Measurements from ENCODE around the gene CDH12. TPM values are rescaled to one million over a fixed set of nuclear protein-coding genes. Genes with fewer than 3 reads are reported as not detected.
"Not testable (repeated sequence)": the region's sequence is repeated elsewhere in the genome, so short reads cannot be mapped to it uniquely, and the experiment has no call there.

CDH12 gene
- total RNA-seq, 1 donor from 2014 or later, result not detected

DNA sequence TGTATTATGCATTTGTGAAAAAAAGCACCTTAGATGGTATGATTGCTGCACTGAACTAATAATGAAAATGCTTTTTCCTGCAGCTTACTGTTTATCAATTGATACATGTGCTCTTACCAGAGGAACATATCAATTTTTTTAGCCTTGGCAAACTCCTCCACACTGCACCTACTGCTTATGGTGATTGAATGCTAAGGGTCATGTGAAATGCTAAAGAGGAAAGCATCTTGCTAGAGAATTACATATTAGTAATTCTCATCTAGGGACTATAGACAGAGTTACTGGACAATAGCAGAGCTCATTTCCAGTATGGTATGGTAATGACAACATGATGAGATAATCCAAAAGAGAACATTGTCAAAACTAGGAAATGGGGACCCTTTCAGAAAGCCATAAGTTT lies 817.1 kb downstream of the CDH12 start:
- Histone ChIP-seq H3K36me3 (no peaks in the 10 kb centered on the region), H3K4me1 (no peaks in the 10 kb centered on the region), H3K4me3 (no peak overlapping the region), H3K9me3 (no peaks in the 10 kb centered on the region), H3K27ac (no peak overlapping the region), H3K27me3 (no peaks in the 10 kb centered on the region)
- intact Hi-C loops (cut with DNase I), result no loop called here
- TF ChIP-seq, protein P1, sequence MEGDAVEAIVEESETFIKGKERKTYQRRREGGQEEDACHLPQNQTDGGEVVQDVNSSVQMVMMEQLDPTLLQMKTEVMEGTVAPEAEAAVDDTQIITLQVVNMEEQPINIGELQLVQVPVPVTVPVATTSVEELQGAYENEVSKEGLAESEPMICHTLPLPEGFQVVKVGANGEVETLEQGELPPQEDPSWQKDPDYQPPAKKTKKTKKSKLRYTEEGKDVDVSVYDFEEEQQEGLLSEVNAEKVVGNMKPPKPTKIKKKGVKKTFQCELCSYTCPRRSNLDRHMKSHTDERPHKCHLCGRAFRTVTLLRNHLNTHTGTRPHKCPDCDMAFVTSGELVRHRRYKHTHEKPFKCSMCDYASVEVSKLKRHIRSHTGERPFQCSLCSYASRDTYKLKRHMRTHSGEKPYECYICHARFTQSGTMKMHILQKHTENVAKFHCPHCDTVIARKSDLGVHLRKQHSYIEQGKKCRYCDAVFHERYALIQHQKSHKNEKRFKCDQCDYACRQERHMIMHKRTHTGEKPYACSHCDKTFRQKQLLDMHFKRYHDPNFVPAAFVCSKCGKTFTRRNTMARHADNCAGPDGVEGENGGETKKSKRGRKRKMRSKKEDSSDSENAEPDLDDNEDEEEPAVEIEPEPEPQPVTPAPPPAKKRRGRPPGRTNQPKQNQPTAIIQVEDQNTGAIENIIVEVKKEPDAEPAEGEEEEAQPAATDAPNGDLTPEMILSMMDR (IDR thresholded peaks at IDR 0.05), result no peak
- TF ChIP-seq POLR2AphosphoS5 (IDR thresholded peaks at IDR 0.05; ENCODE audit: insufficient read depth in 1 of 2, low read depth in 1 of 2), result no peak
- TF ChIP-seq POLR2A (IDR thresholded peaks at IDR 0.05), result no peak
- no peak for DNase-seq (ENCODE audit: extremely low spot score in 2 of 2)

- H3K4me3 ChIP-seq, result no peak overlapping the region
- no peak overlapping the region for H3K27ac ChIP-seq
- TF ChIP-seq, protein P1 (IDR thresholded peaks at IDR 0.05), result no peak
- TF ChIP-seq POLR2AphosphoS5 (IDR thresholded peaks at IDR 0.05; ENCODE audit: insufficient read depth in 1 of 2, low read depth in 1 of 2) (no peak), POLR2A (IDR thresholded peaks at IDR 0.05) (no peak)
- no peaks in the 10 kb centered on the region for H3K4me1 ChIP-seq
- intact Hi-C loops (cut with DNase I), result no loop called here
- H3K36me3 ChIP-seq, result no peaks in the 10 kb centered on the region
- no peaks in the 10 kb centered on the region for H3K27me3 ChIP-seq
- no peak for DNase-seq (ENCODE audit: extremely low spot score in 2 of 2)
- no peaks in the 10 kb centered on the region for H3K9me3 ChIP-seq
These were observed 820.1 kb downstream of the CDH12 start for GRCh38 chr5:22033066-22033465.

GRCh38 chr5:22023784-22024183 lies 829.4 kb downstream of the CDH12 start:
- no peak overlapping the region for H3K4me3 ChIP-seq
- no peaks in the 10 kb centered on the region for H3K4me1 ChIP-seq
- no peaks in the 10 kb centered on the region for H3K36me3 ChIP-seq
- H3K27ac ChIP-seq, result no peak overlapping the region
- TF ChIP-seq, protein P1 (IDR thresholded peaks at IDR 0.05), result no peak
- TF ChIP-seq POLR2A (IDR thresholded peaks at IDR 0.05) (no peak), POLR2AphosphoS5 (IDR thresholded peaks at IDR 0.05; ENCODE audit: insufficient read depth in 1 of 2, low read depth in 1 of 2) (no peak)
- no peaks in the 10 kb centered on the region for H3K27me3 ChIP-seq
- DNase-seq (ENCODE audit: extremely low spot score in 2 of 2), result no peak
- intact Hi-C loops (cut with DNase I), result no loop called here
- no peaks in the 10 kb centered on the region for H3K9me3 ChIP-seq

DNA sequence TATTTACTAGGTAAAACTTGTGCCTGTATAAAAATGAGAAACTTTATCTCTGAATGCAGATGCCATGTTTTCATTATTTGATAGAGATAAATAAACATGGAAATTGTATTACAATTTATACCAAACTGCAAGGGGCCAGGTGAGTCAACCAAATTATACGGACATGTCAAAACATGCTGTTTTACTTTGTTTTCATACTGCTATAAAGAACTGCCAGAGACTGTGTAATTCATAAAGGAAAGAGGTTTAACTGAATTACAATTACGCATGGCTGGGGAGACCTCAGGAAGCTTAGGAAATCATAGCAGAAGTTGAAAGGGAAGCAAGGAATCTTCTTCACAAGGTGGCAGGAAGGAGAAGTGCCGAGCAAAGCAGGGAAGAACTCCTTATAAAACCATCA lies 840.3 kb downstream of the CDH12 start:
- H3K36me3 ChIP-seq; H3K4me1 ChIP-seq; DNase-seq (ENCODE audit: extremely low spot score in 2 of 2); H3K27ac ChIP-seq; H3K27me3 ChIP-seq; H3K9me3 ChIP-seq; H3K4me3 ChIP-seq; intact Hi-C loops (cut with DNase I): not testable (repeated sequence)

DNA sequence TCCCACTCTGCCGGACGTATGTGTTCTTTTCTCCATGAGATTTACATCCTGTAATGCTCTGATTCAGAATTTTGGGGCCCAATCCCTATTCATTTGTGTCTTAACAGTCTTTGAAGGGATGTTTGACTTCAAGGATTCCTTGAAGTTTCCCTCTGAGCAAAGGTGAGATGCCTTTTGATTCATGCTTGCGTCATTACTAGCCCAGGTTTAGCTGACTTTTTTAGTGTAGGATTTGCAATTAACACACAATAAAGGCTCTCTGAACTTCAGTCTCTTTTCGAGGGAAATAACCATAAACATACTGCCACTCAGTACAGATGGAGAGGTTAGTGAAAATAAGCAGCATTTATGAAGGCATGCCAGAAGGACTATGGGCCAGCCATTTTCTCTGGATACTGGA lies 842.3 kb downstream of the CDH12 start:
- H3K4me1 ChIP-seq; H3K4me3 ChIP-seq; H3K27ac ChIP-seq; intact Hi-C loops (cut with DNase I); H3K27me3 ChIP-seq; DNase-seq (ENCODE audit: extremely low spot score in 2 of 2); H3K9me3 ChIP-seq; H3K36me3 ChIP-seq: not testable (repeated sequence)

DNA sequence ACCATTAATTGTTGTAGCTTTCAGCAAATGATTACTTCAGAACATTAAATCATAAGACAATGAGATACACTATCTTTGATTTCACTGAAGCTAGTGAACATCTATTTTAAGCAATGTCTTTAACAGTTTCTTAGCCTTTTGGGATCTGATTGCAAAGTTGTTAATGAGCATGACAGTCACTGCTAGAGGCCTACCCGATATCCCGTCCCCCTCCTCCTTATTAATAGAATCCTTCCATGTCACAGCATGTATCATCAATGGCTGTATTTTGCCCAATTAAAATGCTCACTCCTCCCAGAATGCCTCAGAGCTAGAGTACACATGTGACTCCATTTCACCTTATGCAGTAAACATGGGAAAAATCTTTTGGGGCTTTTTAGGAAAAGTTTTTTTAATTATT lies 852.0 kb downstream of the CDH12 start:
- intact Hi-C loops (cut with DNase I); H3K4me1 ChIP-seq; H3K9me3 ChIP-seq; H3K36me3 ChIP-seq; H3K4me3 ChIP-seq; H3K27me3 ChIP-seq; H3K27ac ChIP-seq; DNase-seq (ENCODE audit: extremely low spot score in 2 of 2): not testable (repeated sequence)

- intact Hi-C loops (cut with DNase I); H3K27ac ChIP-seq; DNase-seq (ENCODE audit: extremely low spot score in 2 of 2); H3K4me3 ChIP-seq; H3K4me1 ChIP-seq; H3K27me3 ChIP-seq; H3K36me3 ChIP-seq; H3K9me3 ChIP-seq: not testable (repeated sequence)
These were observed 867.3 kb downstream of the CDH12 start for GRCh38 chr5:21985799-21986198.

DNA sequence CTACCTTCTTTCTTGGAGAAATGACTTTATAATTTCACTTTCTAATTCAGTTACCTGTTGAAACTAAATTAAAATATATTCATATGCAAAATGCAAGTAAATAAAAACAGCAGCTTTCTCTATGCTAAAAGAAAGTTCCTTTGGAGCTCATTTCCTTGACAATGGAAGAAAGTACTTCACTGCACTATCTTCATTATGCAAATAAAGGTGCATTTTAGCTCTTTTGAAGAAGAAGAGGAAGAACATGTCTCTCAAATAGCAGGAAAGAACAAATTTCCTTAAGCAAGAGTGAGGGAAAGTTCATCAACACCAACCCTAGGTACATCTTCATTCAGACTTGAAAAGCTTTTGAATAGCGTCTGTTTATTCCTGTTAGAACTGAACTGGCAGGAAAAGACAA lies 901.6 kb downstream of the CDH12 start:
- H3K27ac ChIP-seq; H3K9me3 ChIP-seq; intact Hi-C loops (cut with DNase I); DNase-seq (ENCODE audit: extremely low spot score in 2 of 2); H3K4me3 ChIP-seq; H3K4me1 ChIP-seq; H3K36me3 ChIP-seq; H3K27me3 ChIP-seq: not testable (repeated sequence)

Data from vagina (tissue), 2 donors.